GM19238 (cell line): ENCODE measurements around the gene C22orf39.

Experiments
- DNase-seq: peaks from one replicate; pipeline ENCODE4 v3.0.0; 2011; ENCODE audit warnings: low spot score; ENCODE audit not compliant: insufficient read length

Gene C22orf39

GRCh38 chr22:19447330-19448075 lies at the start of gene C22orf39:
TSS of gene C22orf39 (minus strand) at chr22:19447711. CDS start at chr22:19447688, 23 bp downstream.
- peak; percentile 95 for DNase-seq

- no peak for DNase-seq
Observed at GRCh38 chr22:19497245-19497644, 49.7 kb upstream of the C22orf39 start.

- DNase-seq: no peak
Observed at GRCh38 chr22:19496324-19496630, 48.8 kb upstream of the C22orf39 start.

- DNase-seq: no peak
Observed at GRCh38 chr22:19495562-19496323, 48.2 kb upstream of the C22orf39 start.

GRCh38 chr22:19494676-19495173 lies 47.2 kb upstream of the C22orf39 start:
- no peak for DNase-seq

GRCh38 chr22:19494001-19494560 lies 46.6 kb upstream of the C22orf39 start:
- no peak for DNase-seq

- no peak for DNase-seq
Observed at GRCh38 chr22:19492504-19493174, 45.1 kb upstream of the C22orf39 start.

GRCh38 chr22:19490628-19491230 lies 43.2 kb upstream of the C22orf39 start:
- DNase-seq: no peak

GRCh38 chr22:19488884-19489843 lies 41.7 kb upstream of the C22orf39 start:
- no peak for DNase-seq

GRCh38 chr22:19488285-19488684 lies 40.8 kb upstream of the C22orf39 start:
- no peak for DNase-seq

GRCh38 chr22:19483481-19484244 lies 36.2 kb upstream of the C22orf39 start:
- DNase-seq: no peak

GRCh38 chr22:19482297-19482696 lies 34.8 kb upstream of the C22orf39 start:
- DNase-seq: no peak

- DNase-seq: no peak
Observed at GRCh38 chr22:19480789-19481188, 33.3 kb upstream of the C22orf39 start.

GRCh38 chr22:19480173-19480568 lies 32.7 kb upstream of the C22orf39 start:
- no peak for DNase-seq

- peak; percentile 94 for DNase-seq
Observed at GRCh38 chr22:19479355-19480172, 32.1 kb upstream of the C22orf39 start, which contains the start of gene CDC45. TSS of gene CDC45 (plus strand) at chr22:19479920. CDS start at chr22:19479969, 49 bp downstream.

- DNase-seq: peak; percentile 71
Observed at GRCh38 chr22:19478901-19479354, 31.4 kb upstream of the C22orf39 start, which contains the start of gene UFD1. TSS of gene UFD1 (minus strand) at chr22:19479193. CDS start at chr22:19479085, 108 bp downstream.

GRCh38 chr22:19478045-19478900 lies 30.8 kb upstream of the C22orf39 start:
- DNase-seq: no peak
